GM19025 (cell line): ENCODE results near the gene RAB40B.

Source experiments
- ATAC-seq: cut with Tn5 transposase; IDR thresholded peaks from one replicate; pipeline ENCODE4 v1.9.1; 2021; ENCODE audit warnings: mild to moderate bottlenecking, low read depth, moderate library complexity; ENCODE audit not compliant: unreplicated experiment

The RAB40B gene

GRCh38 chr17:82630212-82630611 lies 68.3 kb downstream of the RAB40B start:
- no peak for ATAC-seq

- no peak for ATAC-seq
Observed at GRCh38 chr17:82629748-82630147, 68.8 kb downstream of the RAB40B start.

GRCh38 chr17:82627405-82627804 lies 71.1 kb downstream of the RAB40B start:
- ATAC-seq: no peak

GRCh38 chr17:82623707-82624106 lies 74.8 kb downstream of the RAB40B start:
- no peak for ATAC-seq

- no peak for ATAC-seq
Observed at GRCh38 chr17:82619641-82620040, 78.9 kb downstream of the RAB40B start.

- ATAC-seq: no peak
Observed at GRCh38 chr17:82619211-82619610, 79.3 kb downstream of the RAB40B start.

- ATAC-seq: no peak
Observed at GRCh38 chr17:82616021-82616711, 82.3 kb downstream of the RAB40B start.

GRCh38 chr17:82615084-82616020 lies 83.1 kb downstream of the RAB40B start:
- ATAC-seq: no peak

GRCh38 chr17:82614095-82614631 lies 84.3 kb downstream of the RAB40B start:
- no peak for ATAC-seq

- ATAC-seq: no peak
Observed at GRCh38 chr17:82613283-82614094, 85.0 kb downstream of the RAB40B start.

GRCh38 chr17:82611140-82612058 lies 87.1 kb downstream of the RAB40B start:
- no peak for ATAC-seq

- ATAC-seq: no peak
Observed at GRCh38 chr17:82609655-82610054, 88.8 kb downstream of the RAB40B start.

- ATAC-seq: no peak
Observed at GRCh38 chr17:82608816-82609215, 89.7 kb downstream of the RAB40B start.

GRCh38 chr17:82605939-82606600 lies 92.4 kb downstream of the RAB40B start:
- no peak for ATAC-seq
